K562 (cell line): ENCODE data around the gene PPTC7.

Experiments used
- MTF1 ChIP-seq: fragments of 250-450 bp; sonication (Bioruptor Pico); IDR thresholded peaks from 2 replicates; pipeline ENCODE4 v1.9.0; 2021; ENCODE audit warnings: moderate library complexity, mild to moderate bottlenecking, inconsistent platforms, borderline replicate concordance
- NRF1 ChIP-seq, 2 experiments: fragments of 450-650 bp; IDR thresholded peaks in 1 of 2; conservative IDR thresholded peaks in 1 of 2; 2 replicates each; pipeline ENCODE4 v1.6.1; 2014; ENCODE audit warnings: mild to moderate bottlenecking in 2 of 2
- PYGO2 ChIP-seq: fragments of 450-650 bp; IDR thresholded peaks from 2 replicates; pipeline ENCODE4 v1.6.1; 2016; ENCODE audit warnings: mild to moderate bottlenecking, missing genetic modification characterization, moderate library complexity, missing compliant biosample characterization
- RNF2 ChIP-seq: sonication (generic); IDR thresholded peaks from 2 replicates; pipeline ENCODE4 v1.6.1; 2016
- SETDB1 ChIP-seq: IDR thresholded peaks from one replicate; pipeline ENCODE4 v1.6.1; 2012; ENCODE audit warnings: low read length, control low read depth, inconsistent platforms
- SMAD1 ChIP-seq: fragments of 150-350 bp; IDR thresholded peaks from 2 replicates; pipeline ENCODE4 v1.6.1; 2014; ENCODE audit warnings: low read length, low read depth; ENCODE audit not compliant: partially characterized antibody
- ZNF780A ChIP-seq: fragments of 250-450 bp; sonication (Bioruptor Pico); IDR thresholded peaks from 2 replicates; pipeline ENCODE4 v1.5.0; 2021; ENCODE audit warnings: mild to moderate bottlenecking

GRCh38 chr12:110536834-110537604 is 46.1 kb downstream of the PPTC7 start:
- TF ChIP-seq SETDB1 (no peak), MTF1 (CRISPR knock-in tag) (no peak), PYGO2 (tag) (no peak), ZNF780A (no peak), RNF2 (no peak), NRF1 (conservative IDR thresholded peaks at IDR 0.05 in 1 of 2, IDR thresholded peaks at IDR 0.05 in 1 of 2) (no peak), SMAD1 (no peak)
